Hepatocyte (in vitro differentiated cells): ENCODE measurements around the gene LACTBL1.
"Not testable (repeated sequence)": the region's sequence is repeated elsewhere in the genome, so short reads cannot be mapped to it uniquely, and the experiment has no call there.

Experiments used
- CTCF ChIP-seq: fragments of 200-600 bp; sonication (generic); IDR thresholded peaks from 2 replicates; pipeline ENCODE4 v1.5.1; 2016; ENCODE audit warnings: antibody characterized with exemption, mild to moderate bottlenecking; ENCODE audit not compliant: poor library complexity
- EZH2phosphoT487 ChIP-seq: fragments of 200-600 bp; sonication (generic); IDR thresholded peaks from one replicate; pipeline ENCODE4 v1.6.1; 2018; ENCODE audit warnings: antibody characterized with exemption, mild to moderate bottlenecking, low read depth, moderate library complexity; ENCODE audit not compliant: unreplicated experiment, severe bottlenecking

GRCh38 chr1:22945171-22945570 lies 27.5 kb downstream of the LACTBL1 start:
- not testable (repeated sequence) for TF ChIP-seq CTCF, EZH2phosphoT487
